ENCODE data around the gene PATJ. TPM values are rescaled to one million over a fixed set of nuclear protein-coding genes. Genes with fewer than 3 reads are reported as not detected.

The PATJ gene
- total RNA-seq, 1 donor from 2014 or later, result 46.2 TPM

DNA sequence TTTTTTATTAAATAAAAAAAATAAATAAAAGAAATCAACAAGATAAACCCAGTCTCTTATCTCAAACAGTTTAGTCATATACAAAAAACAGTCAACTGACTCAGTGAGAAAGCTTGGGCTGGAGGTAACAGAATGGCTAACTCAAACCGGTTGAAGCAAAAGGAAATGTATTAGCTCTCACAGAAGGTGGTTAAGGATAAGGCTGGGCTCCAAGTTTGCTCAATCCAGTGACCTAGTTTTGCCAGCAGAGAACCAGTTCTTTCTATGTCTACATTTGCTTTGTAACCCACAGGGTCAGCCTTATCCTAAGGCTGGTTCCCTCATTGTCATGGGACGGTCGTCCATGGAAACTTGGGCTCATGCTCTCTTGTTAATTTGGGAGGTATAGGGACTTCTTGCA is 307.9 kb downstream of the PATJ start:
- DNase-seq, result no peak

DNA sequence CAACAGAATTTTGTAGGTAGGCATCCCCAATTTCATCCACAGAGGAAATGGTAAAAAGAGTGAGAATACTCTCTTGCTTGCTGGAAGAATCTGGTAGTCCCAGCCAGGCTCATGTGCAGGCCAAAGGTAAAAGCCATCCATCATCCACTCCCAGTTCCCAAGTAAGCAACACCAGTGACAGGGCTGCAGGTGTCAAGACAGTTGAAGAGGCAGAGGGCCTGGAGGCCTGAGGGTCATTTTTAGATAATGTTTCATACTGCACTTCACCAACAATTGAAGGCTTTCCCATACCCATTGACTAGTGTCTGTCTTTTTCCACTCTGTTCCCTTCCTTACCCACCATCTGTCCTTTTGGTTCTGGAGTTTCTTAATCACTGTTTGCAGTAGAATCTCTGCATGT is 310.7 kb downstream of the PATJ start:
- DNase-seq, result no peak

DNA sequence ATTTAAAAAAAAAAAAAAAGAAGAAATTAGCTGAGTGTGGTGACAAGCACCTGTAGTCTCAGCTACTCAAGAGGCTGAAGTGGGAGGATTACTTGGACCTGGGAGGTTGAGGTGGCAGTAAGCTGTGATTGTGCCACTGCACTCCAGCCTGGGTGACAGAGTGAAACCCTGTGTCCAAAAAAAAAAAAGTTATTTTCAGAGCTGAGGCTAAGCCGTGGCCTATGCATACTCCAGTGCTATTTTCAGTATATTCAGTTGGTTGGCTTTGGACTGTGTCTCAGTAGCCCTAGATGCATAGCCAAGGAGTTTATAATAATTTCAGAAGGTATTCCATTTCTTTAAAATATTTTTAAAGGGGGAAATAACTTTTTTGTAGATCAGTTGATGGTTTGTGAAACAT is 311.9 kb downstream of the PATJ start:
- no peak for DNase-seq

DNA sequence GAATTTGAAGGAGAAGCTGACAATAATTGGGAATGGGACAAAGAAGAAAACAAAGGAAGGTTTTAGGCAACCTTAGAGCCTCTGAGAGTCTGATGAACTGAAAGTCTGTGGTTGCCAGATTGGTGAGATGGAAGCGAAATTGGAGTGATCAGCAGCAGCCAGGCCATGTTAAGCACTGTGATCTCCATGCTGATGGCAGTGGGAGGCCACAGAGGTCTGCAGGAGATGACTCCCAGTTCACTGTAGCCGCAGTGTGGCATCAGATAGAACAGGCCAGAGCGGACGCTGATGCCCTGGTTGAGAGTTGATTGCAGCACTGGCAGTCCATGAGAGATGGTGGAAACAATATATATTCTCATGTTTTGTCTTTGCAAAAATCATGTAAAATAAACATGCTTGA is 314.9 kb downstream of the PATJ start:
- DNase-seq, result no peak

DNA sequence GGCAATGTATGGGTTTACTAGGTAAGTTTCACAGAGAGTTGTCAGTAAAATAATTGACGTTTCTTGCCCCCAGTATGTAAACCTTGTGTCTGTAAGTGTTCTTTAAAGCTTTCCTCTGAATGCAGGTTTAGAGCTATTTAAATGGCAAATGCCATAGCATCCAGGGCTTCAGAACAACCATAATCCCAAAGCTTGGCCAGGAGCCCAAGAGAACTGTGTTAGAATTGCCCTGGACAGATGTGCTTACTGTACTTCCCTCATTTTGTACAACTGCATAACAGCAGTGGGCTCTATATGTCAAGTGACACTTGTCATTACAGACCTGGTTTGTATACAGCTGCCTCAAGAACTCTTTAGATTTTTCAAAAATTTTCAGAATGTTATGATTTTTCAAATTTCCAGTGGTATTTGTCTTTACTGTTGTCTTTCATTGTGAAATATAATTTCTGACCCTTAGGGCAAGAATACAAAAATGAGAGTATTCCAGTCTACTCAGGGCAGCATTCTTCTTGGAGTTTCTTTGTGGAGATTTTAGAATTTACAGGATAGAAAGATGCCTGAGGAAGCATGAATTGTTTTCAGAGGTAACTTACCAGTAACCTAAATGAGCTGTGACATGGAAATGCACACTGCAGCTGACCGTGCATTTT is 315.5 kb downstream of the PATJ start:
- DNase-seq, result peak; percentile 58

DNA sequence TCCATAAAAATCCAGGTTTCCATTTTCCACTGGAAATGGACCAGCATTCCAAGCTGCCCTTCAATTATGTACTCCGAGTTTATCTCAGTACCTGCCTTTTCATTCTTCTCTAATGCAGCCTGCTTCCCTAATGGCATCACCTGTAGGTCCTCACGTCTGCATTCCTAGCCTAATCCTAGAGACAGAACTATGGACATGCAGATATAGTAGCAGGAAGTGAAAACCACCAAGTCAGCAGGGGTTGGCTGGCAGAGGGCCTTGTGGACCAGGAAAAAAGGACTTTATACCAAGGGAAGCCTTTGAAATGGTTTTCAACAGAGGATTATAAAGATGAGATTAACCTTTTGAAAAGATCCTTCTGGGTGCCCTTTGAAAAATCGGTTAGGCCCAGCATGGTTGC is 316.7 kb downstream of the PATJ start:
- no peak for DNase-seq

DNA sequence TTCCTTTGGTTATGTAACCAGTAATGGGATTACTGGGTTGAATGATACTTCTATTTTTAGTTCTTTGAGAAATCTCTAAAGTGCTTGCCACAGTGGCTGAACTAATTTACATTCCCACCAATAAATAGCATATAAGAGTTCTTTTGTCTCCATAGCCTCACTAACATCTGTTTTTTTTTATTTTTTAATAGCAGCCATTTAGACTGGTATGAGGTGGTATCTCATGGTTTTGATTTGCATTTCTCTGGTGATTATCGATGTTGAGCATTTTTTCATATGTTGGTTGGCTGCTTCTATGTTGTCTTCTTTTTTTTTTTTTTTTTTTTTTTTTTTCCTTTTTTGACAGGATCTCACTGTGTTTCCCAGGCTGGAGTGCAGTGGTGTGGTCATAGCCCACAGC is 319.8 kb downstream of the PATJ start:
- no peak for DNase-seq

DNA sequence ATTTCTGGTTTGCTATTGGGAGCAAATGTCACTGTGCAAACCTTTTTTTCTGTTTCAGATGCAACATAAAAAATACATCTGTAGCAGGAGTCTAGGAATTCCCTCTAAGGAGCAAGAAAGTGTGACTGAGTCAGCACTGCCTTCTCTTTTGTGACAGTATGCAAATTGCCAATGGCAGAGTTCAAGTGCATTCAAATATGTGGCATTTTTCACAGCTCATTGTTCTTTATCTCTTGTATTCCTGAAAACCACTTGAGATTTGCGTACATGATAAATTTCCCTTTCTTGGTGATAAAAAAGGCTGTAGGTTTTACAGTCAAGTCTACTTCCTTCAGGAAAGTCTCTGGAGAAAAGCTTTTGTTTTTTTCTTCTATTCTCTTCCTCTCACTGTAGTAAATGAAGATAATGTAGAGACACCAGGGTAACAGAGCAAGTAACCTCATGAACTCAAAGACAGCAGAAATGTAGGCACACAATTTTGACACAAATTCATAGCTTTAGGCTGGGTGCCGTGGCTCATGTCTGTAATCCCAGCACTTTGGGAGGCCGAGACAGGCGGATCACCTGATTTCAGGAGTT is 322.6 kb downstream of the PATJ start:
- DNase-seq, result no peak

DNA sequence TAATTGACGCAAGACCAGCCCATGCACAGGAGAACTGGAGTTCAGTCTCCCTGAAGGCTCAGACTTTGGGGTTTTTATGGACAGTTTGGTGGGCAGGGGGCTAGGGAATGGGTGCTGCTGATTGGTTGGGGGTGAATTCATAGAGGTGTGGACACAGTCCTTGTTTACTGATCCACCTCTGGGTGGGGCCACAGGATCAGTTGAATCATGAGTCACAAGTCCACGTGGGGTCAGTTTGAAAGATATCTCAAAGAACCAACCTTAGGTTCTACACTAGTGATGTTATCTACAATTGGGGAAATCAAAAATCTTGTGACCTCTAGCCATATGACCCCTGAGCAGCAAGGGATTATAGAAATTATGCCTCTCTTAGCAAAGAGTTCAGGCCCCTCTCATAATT is 324.4 kb downstream of the PATJ start:
- no peak for DNase-seq

DNA sequence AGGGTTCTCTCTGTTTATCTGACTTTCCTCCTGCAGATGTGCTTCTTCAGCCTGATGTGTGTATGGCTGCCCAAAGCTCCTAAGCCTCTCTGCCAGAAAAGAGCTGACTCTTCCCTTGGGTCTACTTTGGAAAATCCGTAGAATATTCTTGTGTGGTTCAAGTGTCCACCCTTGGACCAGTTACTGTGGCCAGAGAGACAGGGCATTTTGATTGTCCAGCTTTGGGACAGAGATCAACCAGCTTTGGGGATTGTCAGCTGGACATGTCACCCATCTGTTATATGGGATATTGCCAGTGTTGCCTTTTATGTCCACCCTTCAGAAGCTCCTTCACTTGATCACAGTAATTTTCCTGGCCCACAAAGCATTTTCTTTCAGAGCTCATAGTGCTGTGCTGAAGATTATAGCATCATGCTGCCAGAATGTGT is 326.1 kb downstream of the PATJ start:
- peak; percentile 54 for DNase-seq

DNA sequence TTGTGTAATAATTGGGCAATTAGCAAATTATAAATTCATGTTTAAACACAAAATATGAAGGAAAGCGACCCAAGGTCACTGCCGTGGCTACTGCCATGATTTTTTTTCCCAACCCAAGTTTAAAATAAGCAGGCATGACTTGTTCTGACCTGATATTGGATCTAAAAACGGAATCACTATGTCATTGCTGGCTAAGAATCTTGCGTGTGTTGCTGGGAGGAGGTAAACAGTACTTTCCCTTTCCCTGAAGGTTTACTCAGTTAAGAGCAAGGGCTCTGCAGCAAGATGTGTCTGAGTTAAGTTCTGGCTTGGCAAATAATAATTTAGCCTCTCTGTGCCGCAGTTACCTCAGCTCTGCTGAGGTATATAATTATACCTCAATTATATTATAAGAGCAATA is 326.7 kb downstream of the PATJ start:
- DNase-seq, result peak; percentile 80

DNA sequence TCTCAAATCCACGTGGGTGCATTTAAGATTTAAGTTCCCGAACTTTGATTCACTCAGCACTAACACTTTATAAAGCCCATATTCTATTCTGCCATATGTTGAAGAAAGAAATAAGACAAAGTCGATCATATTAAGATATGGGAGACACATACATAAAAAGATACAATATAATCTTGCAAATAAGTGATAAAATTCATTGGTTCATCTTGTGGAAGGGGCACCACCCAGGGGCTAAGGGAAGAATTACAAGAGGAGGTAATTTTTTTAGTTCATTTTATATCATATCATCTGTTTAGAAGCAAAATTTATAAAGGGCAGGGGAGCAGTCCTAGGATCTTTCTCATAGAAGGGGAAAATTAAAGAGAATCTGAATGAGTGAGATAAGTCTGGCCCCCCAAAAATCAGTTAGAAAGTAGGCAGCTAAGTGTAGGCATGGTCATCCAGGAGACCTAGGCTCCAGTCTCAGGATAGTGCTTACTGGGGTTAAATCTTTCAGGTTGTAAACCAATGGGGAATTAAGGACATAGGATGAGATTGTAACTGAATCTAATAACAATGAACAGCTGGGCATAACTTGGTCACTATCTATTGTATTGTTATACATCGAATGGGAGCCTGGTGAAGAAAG is 328.2 kb downstream of the PATJ start:
- DNase-seq, result peak; percentile 48

DNA sequence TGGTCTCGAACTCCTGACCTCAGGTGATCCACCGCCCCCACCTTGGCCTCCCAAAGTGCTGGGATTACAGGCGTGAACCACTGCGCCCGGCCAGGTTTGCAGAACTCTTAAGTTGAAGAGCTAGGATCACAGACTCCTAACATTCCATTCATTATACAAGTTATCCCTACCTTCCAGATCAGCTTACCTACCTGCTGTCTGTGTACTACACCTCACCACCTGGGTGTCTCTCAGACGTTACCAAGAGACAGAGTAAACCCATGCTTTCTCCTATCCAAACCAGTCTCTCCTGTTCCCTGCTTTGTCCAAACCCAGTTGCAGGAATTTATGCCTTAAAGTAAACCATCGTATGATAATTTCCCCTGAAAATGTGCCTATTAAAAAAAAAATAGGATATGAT is 329.4 kb downstream of the PATJ start:
- no peak for DNase-seq

DNA sequence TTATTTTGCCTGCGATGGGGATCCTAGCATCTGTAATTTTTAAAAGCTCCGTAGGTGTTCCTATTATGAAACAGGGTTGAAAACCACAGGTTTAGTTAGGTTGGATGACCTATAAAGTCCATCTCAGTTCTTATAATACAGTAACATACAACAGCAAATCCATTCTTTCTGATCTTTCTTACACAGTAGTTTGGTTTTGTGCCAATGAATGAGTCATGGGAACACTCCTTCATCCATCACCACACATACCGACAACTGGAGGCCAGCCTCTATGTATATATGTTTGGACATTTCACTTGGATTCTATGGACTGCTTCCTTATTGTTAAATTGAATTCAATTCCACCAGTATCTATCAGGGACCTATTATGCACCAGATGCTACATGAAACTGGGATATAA is 334.0 kb downstream of the PATJ start:
- DNase-seq, result peak; percentile 66

DNA sequence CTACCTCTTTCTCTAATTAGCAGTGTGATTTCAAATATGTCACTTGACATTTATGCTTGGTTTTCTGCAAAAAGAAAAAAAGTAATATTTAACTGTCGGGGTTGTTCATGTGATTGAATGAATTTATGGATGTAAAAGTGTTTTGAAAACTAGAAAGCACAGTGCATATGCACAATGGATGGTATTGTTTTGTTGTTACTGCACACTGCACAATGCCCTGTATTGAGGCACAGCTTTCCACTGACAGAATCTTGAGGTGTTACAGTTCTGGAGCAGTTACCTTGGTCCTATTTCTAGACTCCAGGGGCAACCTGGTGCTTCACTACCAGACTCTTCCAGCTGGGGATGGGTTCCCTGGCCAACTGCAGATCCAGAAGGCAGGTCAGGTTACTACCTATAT is 335.5 kb downstream of the PATJ start:
- no peak for DNase-seq

DNA sequence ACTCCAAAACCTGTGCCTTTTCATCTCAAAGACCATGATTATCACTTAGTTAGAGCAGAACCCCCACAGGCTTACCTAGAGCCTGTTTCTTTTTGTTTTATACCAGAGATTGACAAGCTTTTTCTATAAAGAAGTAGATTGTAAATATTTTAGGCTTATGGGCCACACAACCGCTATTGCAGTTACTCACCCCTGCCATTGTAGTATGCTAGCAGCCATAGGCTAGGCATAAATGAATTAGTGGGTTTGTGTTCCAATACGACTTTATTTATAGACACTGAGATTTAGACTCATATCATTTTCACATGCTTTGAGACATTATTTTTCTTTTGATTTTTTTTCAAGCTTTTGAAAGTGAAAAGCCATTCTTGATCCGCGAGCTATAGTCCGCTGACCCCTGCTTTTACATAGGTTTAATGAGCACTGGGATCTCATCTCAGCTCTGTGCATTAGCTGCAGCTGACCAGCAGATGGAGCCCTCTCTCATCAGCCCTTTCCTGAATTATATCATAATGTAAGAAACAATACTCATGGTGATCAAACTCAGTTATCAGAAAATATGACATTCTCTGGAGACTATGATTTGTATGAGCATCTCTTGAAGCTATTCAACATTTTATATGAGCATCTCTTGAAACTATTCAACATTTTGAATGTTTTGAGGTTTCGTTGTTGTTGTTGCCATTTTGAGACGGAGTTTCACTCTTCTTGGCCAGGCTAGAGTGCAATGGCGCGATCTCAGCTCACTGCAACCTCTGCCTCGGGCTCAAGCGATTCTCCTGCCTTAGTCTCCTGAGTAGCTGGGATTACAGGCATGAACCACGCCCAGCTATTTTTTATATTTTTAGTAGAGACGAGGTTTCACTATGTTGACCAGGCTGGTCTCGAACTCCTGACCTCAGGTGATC is 340.4 kb downstream of the PATJ start:
- peak; percentile 47 for DNase-seq

DNA sequence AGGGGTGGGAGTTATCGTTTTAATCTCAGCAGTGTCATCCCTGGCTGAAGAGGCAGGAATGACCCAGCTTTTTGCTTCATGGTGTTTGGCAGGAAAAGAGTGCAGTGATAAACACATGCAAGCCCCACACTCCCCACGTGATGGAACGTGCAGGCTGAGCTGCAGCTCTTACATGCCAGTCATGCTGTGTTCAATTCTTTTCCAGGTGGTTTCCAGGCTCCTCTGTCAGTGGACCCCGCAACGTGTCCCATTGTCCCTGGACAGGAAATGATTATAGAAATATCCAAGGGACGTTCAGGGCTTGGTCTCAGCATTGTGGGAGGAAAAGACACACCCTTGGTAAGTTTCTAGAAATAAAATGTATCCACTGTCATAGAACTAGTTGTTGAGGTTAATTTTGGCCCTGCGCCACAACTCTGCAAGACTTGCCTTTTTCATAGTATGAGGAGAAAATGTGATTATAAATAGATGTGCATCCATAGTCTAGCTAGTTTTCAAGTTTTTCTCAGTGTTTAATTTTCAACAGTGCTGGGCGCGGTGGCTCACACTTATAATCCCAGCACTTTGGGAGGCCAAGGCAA is 342.1 kb downstream of the PATJ start:
- peak; percentile 46 for DNase-seq

DNA sequence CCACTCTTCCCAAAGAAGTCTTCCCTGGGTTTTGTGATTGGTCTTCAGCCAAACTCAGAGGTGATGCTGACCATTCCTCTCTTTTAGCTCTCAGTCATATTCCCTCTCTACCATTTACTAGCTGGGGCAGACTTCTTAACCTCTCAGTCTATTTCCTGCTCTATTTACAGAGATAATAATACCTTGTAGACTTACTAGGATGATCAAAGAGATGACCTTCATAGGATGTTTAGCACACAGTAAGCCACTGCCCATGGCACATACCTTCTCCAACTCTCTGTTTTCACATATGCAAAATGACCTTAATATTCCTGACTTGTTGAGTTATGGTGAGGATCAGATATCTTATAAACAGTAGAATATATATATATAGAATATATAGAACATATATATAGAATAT is 346.2 kb downstream of the PATJ start:
- DNase-seq, result no peak

DNA sequence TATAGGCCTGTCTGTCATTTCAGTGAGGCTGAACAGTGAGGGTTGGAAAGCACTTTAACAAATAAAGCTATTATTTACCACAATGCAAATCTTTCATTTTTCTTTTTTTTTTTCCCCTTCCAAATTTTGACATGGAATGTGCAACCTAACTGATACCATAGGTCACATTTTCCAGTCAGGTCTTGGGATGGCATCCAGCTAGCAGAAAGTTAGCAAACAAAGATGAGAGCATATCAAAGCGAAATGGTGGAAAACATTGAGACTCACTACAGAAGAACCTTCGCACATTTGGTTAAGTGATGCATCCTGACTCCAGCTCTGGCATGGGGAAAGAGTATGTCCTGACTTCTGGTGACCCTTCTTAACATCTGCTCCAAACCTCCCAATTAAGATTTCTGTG is 347.3 kb downstream of the PATJ start:
- DNase-seq, result no peak

DNA sequence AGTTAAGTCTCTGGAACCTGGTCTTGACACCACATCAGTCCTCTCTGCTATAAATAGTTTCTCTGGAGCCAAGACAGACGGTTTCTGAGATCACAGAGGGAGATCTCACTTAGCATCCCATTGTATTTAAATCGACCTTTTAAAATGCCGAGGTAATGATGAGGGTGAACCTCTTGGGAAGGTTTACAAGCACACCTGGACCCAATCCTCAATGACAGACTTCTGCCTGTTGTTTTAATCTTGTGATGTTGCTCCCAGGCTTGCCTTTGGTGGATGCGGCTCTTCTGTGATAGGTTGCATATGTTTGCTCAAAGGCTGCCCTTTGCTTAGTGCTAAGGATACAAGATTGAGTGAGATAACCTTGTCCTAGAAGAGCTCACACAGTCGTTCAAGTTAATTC is 347.7 kb downstream of the PATJ start:
- DNase-seq, result no peak

DNA sequence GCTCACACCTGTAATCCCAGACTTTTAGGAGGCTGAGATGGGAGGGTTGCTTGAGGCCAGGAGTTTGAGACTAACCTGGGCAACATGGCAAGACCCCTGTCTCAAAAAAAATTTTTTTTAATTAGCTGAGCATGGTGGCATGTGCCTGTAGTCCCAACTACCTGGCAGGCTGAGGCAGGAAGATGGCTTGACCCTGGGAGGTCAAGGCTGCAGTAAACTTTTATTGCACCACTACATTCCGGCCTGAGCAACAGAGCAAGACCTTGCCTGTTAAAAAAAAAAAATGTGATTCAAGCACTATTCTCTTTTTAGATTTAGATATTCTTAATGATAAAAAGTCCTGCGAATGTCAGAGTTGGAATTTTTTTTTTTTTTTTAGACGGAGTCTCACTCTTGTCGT is 349.8 kb downstream of the PATJ start:
- DNase-seq, result no peak

DNA sequence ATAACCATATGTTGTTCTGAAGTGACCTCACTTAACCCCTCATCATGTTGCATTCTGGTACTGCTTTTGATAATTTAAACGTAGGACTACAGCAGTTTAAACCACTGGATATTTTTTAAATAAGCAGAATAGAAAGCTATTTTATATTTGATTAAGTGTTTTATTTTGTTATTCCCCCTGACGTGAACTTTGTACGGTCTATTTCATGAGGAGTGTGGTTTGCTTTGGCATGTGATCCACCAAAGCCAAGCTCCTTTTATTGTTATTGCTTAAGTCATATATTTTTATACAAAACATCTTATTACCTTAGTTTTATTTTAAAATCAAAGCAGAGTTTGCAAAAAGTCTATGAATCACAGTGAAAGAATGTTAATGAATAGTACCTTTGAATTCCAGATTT is 351.0 kb downstream of the PATJ start:
- DNase-seq, result no peak

DNA sequence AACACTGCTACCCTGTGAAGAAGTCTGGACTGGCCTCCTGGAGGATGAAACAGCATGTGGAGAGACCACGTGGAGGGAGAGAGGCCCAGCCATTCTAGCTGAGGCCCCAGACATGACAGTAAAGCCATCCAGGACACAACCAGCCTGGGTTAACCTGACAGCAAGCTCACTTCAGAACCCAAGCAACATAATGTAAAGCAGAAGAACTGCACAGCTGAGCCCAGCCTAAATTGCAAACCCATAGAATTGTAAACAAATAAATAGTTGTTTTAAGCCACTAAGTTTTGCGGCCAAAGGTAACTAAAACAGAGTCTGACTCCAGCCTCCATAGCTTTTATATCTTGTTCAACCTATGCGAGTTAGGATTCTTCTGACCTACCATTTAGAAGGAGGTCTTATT is 355.2 kb downstream of the PATJ start:
- DNase-seq, result no peak

Measured in tongue (tissue), 2 donors.